GM12872 (cell line): Measurements from ENCODE around the gene GAPDHS.

Experiments used
- CTCF ChIP-seq: IDR thresholded peaks from 3 replicates; pipeline ENCODE4 v1.5.1; 2011; ENCODE audit warnings: low read depth, mild to moderate bottlenecking, low read length, moderate library complexity; ENCODE audit not compliant: insufficient read depth

The GAPDHS gene

GRCh38 chr19:35493971-35494370 lies 39.3 kb upstream of the GAPDHS start:
- TF ChIP-seq CTCF = no peak

GRCh38 chr19:35495107-35496064 lies 37.9 kb upstream of the GAPDHS start:
- peak; percentile 98 for TF ChIP-seq CTCF

GRCh38 chr19:35497406-35497805 lies 35.9 kb upstream of the GAPDHS start:
- TF ChIP-seq CTCF = no peak

GRCh38 chr19:35498220-35498619 lies 35.0 kb upstream of the GAPDHS start:
- TF ChIP-seq CTCF = no peak

- no peak for TF ChIP-seq CTCF
These were observed 34.2 kb upstream of the GAPDHS start for GRCh38 chr19:35498984-35499527.

- no peak for TF ChIP-seq CTCF
These were observed 32.6 kb upstream of the GAPDHS start for GRCh38 chr19:35500611-35501010.

- no peak for TF ChIP-seq CTCF
These were observed 31.6 kb upstream of the GAPDHS start for GRCh38 chr19:35501684-35502083.
